H1 (cell line): ENCODE results near the gene RAB3D. TPM values are rescaled to one million over a fixed set of nuclear protein-coding genes. Genes with fewer than 3 reads are reported as not detected.

Experiments
- CTCF ChIA-PET: fragments of 300-600 bp; sonication (Branson Sonifier 250); formaldehyde crosslinking; loops from one replicate; lab custom pipeline; 2021; ENCODE audit not compliant: partially characterized antibody; lab: Charles Lee
- POLR2A ChIA-PET: fragments of 300-600 bp; sonication (Branson Sonifier 250); formaldehyde crosslinking; loops from one replicate; lab custom pipeline; 2021; ENCODE audit warnings: inconsistent platforms; ENCODE audit not compliant: partially characterized antibody; lab: Charles Lee
- DNase-seq, 2 experiments: peaks; one replicate each; pipeline versions ENCODE4 v3.0.0 to v3.0.0-alpha.2; 2010 to 2022; ENCODE audit warnings: low spot score in 2 of 2, low read depth in 1 of 2, mixed read lengths in 1 of 2
- FAIRE-seq: peaks from 2 replicates; lab custom pipeline; 2011; peaks lifted over from hg19 to GRCh38; lab: Jason Lieb, UNC
- H2AFZ ChIP-seq: 2 replicates; pipeline ENCODE4 v1.8.1; 2012; ENCODE audit warnings: low read length, inconsistent platforms
- H2AK5ac ChIP-seq: 2 replicates; pipeline ENCODE4 v1.6.1; 2013; ENCODE audit warnings: low read depth, low read length
- H2BK120ac ChIP-seq: replicated peaks from 2 replicates; pipeline ENCODE3; 2013; ENCODE audit warnings: low read depth, low read length, inconsistent platforms
- H2BK12ac ChIP-seq: 2 replicates; pipeline ENCODE4 v1.6.1; 2013; ENCODE audit warnings: low read depth, low read length
- H2BK15ac ChIP-seq: 2 replicates; pipeline ENCODE4 v1.6.1; 2013; ENCODE audit warnings: low read length
- H2BK20ac ChIP-seq: 2 replicates; pipeline ENCODE4 v1.6.1; 2013; ENCODE audit warnings: low read length
- H2BK5ac ChIP-seq: 2 replicates; pipeline ENCODE4 v1.6.1; 2013; ENCODE audit warnings: low read depth, low read length
- H3K14ac ChIP-seq: 2 replicates; pipeline ENCODE4 v1.6.1; 2013; ENCODE audit warnings: inconsistent platforms; ENCODE audit not compliant: insufficient read length
- H3K18ac ChIP-seq: 2 replicates; pipeline ENCODE4 v1.6.1; 2013; ENCODE audit warnings: low read length; ENCODE audit errors: extremely low read depth
- H3K23ac ChIP-seq: 2 replicates; pipeline ENCODE4 v1.6.1; 2013; ENCODE audit warnings: inconsistent platforms; ENCODE audit not compliant: insufficient read length
- H3K23me2 ChIP-seq: 2 replicates; pipeline ENCODE4 v1.6.1; 2013; ENCODE audit warnings: low read depth, low read length
- H3K27ac ChIP-seq: 2 replicates; pipeline ENCODE4 v1.6.1; 2011; ENCODE audit warnings: low read depth, low read length, inconsistent platforms
- H3K27me3 ChIP-seq, 4 experiments: replicated peaks in 1 of 4; 1 replicate in 1 of 4; 2 replicates in 3 of 4; pipeline versions ENCODE4 v1.6.1 to v1.8.1; 2011 to 2013; ENCODE audit warnings: low read length in 3 of 4, mild to moderate bottlenecking in 3 of 4, inconsistent platforms in 2 of 4, mixed read lengths in 2 of 4, moderate library complexity in 1 of 4; ENCODE audit not compliant: control insufficient read depth in 3 of 4, insufficient read depth in 3 of 4; ENCODE audit errors: extremely low read depth in 1 of 4
- H3K36me3 ChIP-seq, 4 experiments: 2 replicates each; pipeline versions ENCODE4 v1.6.1 to v1.8.1; 2011 to 2013; ENCODE audit warnings: mild to moderate bottlenecking in 4 of 4, low read length in 3 of 4, moderate library complexity in 2 of 4, control low read depth in 1 of 4, inconsistent platforms in 1 of 4; ENCODE audit not compliant: insufficient read depth in 4 of 4, control insufficient read depth in 2 of 4
- H3K4ac ChIP-seq: replicated peaks from 2 replicates; pipeline ENCODE3; 2013; ENCODE audit warnings: low read length, low read depth, mixed read lengths, inconsistent platforms; ENCODE audit not compliant: insufficient read length
- H3K4me1 ChIP-seq, 4 experiments: replicated peaks in 1 of 4; 1 replicate in 1 of 4; 2 replicates in 3 of 4; pipeline versions ENCODE4 v1.6.1 to v1.8.1; 2011 to 2013; ENCODE audit warnings: low read length in 3 of 4, inconsistent platforms in 2 of 4, mixed read lengths in 1 of 4; ENCODE audit not compliant: insufficient read depth in 4 of 4, control insufficient read depth in 3 of 4
- H3K4me2 ChIP-seq, 2 experiments: 2 replicates each; pipeline versions ENCODE4 v1.6.1 to v1.8.1; 2011 to 2013; ENCODE audit warnings: low read depth in 2 of 2, low read length in 2 of 2, control low read depth in 1 of 2, inconsistent platforms in 1 of 2, mild to moderate bottlenecking in 1 of 2; ENCODE audit not compliant: insufficient read depth in 1 of 2
- H3K4me3 ChIP-seq, 4 experiments: fragments of 200-600, 300-600 bp in 1 of 4; sonication (generic), shearing (Covaris generic), sonication (Bioruptor Twin) in 1 of 4; 2 replicates each; pipeline versions ENCODE4 v1.5.1 to v1.8.1; 2011 to 2016; ENCODE audit warnings: low read length in 4 of 4, low read depth in 3 of 4, control low read depth in 2 of 4, inconsistent platforms in 2 of 4, mild to moderate bottlenecking in 2 of 4, mixed read lengths in 1 of 4, moderate library complexity in 1 of 4; ENCODE audit not compliant: insufficient read depth in 2 of 4; ENCODE audit errors: extremely low read depth in 1 of 4
- H3K56ac ChIP-seq: replicated peaks from 2 replicates; pipeline ENCODE3; 2013; ENCODE audit warnings: low read depth, mild to moderate bottlenecking, mixed read lengths, low read length, inconsistent platforms; ENCODE audit not compliant: insufficient read length
- H3K79me1 ChIP-seq: 2 replicates; pipeline ENCODE4 v1.6.1; 2013; ENCODE audit warnings: low read depth, low read length, control low read depth
- H3K79me2 ChIP-seq, 2 experiments: 2 replicates each; pipeline versions ENCODE4 v1.6.1 to v1.8.1; 2012 to 2013; ENCODE audit warnings: low read length in 2 of 2, mild to moderate bottlenecking in 2 of 2, inconsistent platforms in 1 of 2; ENCODE audit not compliant: insufficient read depth in 2 of 2, control insufficient read depth in 1 of 2
- H3K9ac ChIP-seq, 4 experiments: replicated peaks in 1 of 4; 1 replicate in 1 of 4; 2 replicates in 3 of 4; pipeline versions ENCODE4 v1.6.1 to v1.8.1; 2011 to 2013; ENCODE audit warnings: low read depth in 3 of 4, low read length in 3 of 4, control low read depth in 2 of 4, mild to moderate bottlenecking in 2 of 4, moderate library complexity in 2 of 4, inconsistent platforms in 1 of 4; ENCODE audit errors: extremely low read depth in 1 of 4
- H3K9me3 ChIP-seq, 2 experiments: 2 replicates each; pipeline versions ENCODE4 v1.6.1 to v1.8.1; 2012 to 2013; ENCODE audit warnings: mild to moderate bottlenecking in 2 of 2, moderate library complexity in 2 of 2, control low read depth in 1 of 2, inconsistent platforms in 1 of 2, low read depth in 1 of 2, low read length in 1 of 2, mixed read lengths in 1 of 2; ENCODE audit not compliant: insufficient read depth in 2 of 2
- H4K20me1 ChIP-seq, 2 experiments: replicated peaks in 1 of 2; 2 replicates each; pipeline versions ENCODE3 to v1.8.1; 2011 to 2013; ENCODE audit warnings: inconsistent platforms in 2 of 2, low read length in 2 of 2, mild to moderate bottlenecking in 1 of 2; ENCODE audit not compliant: insufficient read depth in 2 of 2, control insufficient read depth in 1 of 2
- H4K5ac ChIP-seq: 2 replicates; pipeline ENCODE4 v1.6.1; 2013; ENCODE audit warnings: low read length, low read depth, mixed read lengths, inconsistent platforms; ENCODE audit not compliant: insufficient read length
- H4K8ac ChIP-seq: 2 replicates; pipeline ENCODE4 v1.8.0; 2013; ENCODE audit warnings: mild to moderate bottlenecking, moderate library complexity, low read length, inconsistent platforms; ENCODE audit not compliant: insufficient read depth; ENCODE audit errors: extremely low read depth
- H4K91ac ChIP-seq: replicated peaks from 2 replicates; pipeline ENCODE3; 2013; ENCODE audit warnings: low read length, mixed read lengths, inconsistent platforms; ENCODE audit not compliant: insufficient read length
- HDAC2 ChIP-seq, 2 experiments: fragments of 300-600 bp in 1 of 2; sonication (generic) in 1 of 2; IDR thresholded peaks; 2 replicates each; pipeline ENCODE4 v1.6.1; 2011 to 2012; ENCODE audit warnings: low read depth in 2 of 2, low read length in 2 of 2, mild to moderate bottlenecking in 2 of 2, moderate library complexity in 2 of 2, borderline replicate concordance in 1 of 2, inconsistent platforms in 1 of 2
- JUND ChIP-seq: IDR thresholded peaks from 2 replicates; pipeline ENCODE4 v1.6.1; 2011; ENCODE audit warnings: mild to moderate bottlenecking, improper control_type of control experiment, low read length
- RAD21 ChIP-seq, 2 experiments: IDR thresholded peaks in 1 of 2; conservative IDR thresholded peaks in 1 of 2; 2 replicates each; pipeline ENCODE4 v1.6.1; 2011; ENCODE audit warnings: low read depth in 2 of 2, low read length in 2 of 2, improper control_type of control experiment in 1 of 2, inconsistent platforms in 1 of 2, mild to moderate bottlenecking in 1 of 2, moderate library complexity in 1 of 2
- RXRA ChIP-seq: IDR thresholded peaks from 2 replicates; pipeline ENCODE4 v1.6.1; 2011; ENCODE audit warnings: low read depth, mild to moderate bottlenecking, low read length, moderate library complexity; ENCODE audit not compliant: insufficient read depth
- WGBS, 2 experiments: shearing (Covaris generic) in 1 of 2; methylation state at CpG; one replicate each; pipeline versions ENCODE4 v1.1.6 to v1.1.7; 2013 to 2015; ENCODE audit warnings: low lambda C conversion rate in 2 of 2, mixed read lengths in 2 of 2, inconsistent platforms in 1 of 2, low coverage in 1 of 2, missing lambda C conversion rate in 1 of 2; ENCODE audit not compliant: insufficient replicate concordance in 2 of 2, insufficient coverage in 1 of 2, insufficient read length in 1 of 2; ENCODE audit errors: extremely low coverage in 1 of 2, missing lambda C conversion rate in 1 of 2; 5-methylcytosine and 5-hydroxymethylcytosine counted together
- polyA plus RNA-seq, 7 experiments: library from polyadenylated mRNA; depleted of rRNA in 3 of 7; stranded (reverse) in 5 of 7; unstranded in 2 of 7; fragments of >200 nt in 5 of 7; fragments of 200-250 nt in 2 of 7; gene quantifications; 1 replicate in 5 of 7; 2 replicates in 1 of 7; 4 replicates in 1 of 7; pipeline versions ENCODE4 v1.2.1 to v1.2.3, GENCODE V29; 2011 to 2013; ENCODE audit warnings: missing spikeins in 2 of 7, mixed read lengths in 2 of 7
- total RNA-seq: library from RNA; stranded (reverse); fragmentation: NEBNext Ultra II Directional; extraction: Animal tissue kit (Norgen Biotek cat#: 25700); gene quantifications from 2 replicates; pipeline ENCODE4 v1.2.1, GENCODE V29; 2021
- TF ChIP-seq, protein P1 (sequence below): IDR thresholded peaks from 2 replicates; pipeline ENCODE4 v1.6.1; 2012; ENCODE audit warnings: inconsistent platforms
- TF ChIP-seq, protein P2 (sequence below), 3 experiments: IDR thresholded peaks; 1 replicate in 2 of 3; 2 replicates in 1 of 3; pipeline versions ENCODE4 v1.5.1 to v1.6.1; 2011; ENCODE audit warnings: low read length in 3 of 3, mild to moderate bottlenecking in 3 of 3, inconsistent platforms in 2 of 3, low read depth in 1 of 3, moderate library complexity in 1 of 3; ENCODE audit not compliant: insufficient read depth in 1 of 3; ENCODE audit errors: control extremely low read depth in 1 of 3

The RAB3D gene
- total and polyA plus RNA-seq, 2 of the 8 experiments (the other 6 are each of a cell fraction or from before 2014, with no cell fraction given), result 17.8 to 23.8 TPM

- ChIA-PET CTCF (interaction anchor here (0.7 to 2.7 kb wide), 14 partner anchors 10 to 131 kb away, joined by 3 to 13 read pairs (median 4); partner anchors contain the start of genes ODAD3, PRKCSH, RAB3D and TSPAN16), POLR2A (interaction anchor here (1.3 to 2.7 kb wide), 2 partner anchors 48 to 60 kb away, joined by 3 to 5 read pairs; no protein-coding TSS in a partner anchor)
- Histone ChIP-seq H3K23me2 (no peaks in the 10 kb centered on the region), H3K23ac (no peak overlapping the region), H2BK15ac (no peak overlapping the region), H2BK12ac (no peak overlapping the region), H3K79me1 (no peaks in the 10 kb centered on the region), H4K20me1 (no peaks in the 10 kb centered on the region), H2BK120ac (no peak overlapping the region), H3K4me3 (no peak overlapping the region), H2BK20ac (no peak overlapping the region), H3K14ac (no peak overlapping the region), H4K8ac (no peak overlapping the region), H4K5ac (no peak overlapping the region), H3K4me2 (no peak overlapping the region), H3K79me2 (no peaks in the 10 kb centered on the region), H2BK5ac (no peak overlapping the region), H2AK5ac (no peak overlapping the region), H3K9ac (no peak overlapping the region), H3K36me3 (no peaks in the 10 kb centered on the region), H3K56ac (no peak overlapping the region), H3K27me3 (no peaks in the 10 kb centered on the region), H3K4ac (no peak overlapping the region), H4K91ac (no peak overlapping the region), H3K27ac (no peak overlapping the region), H2AFZ (no peak overlapping the region), H3K18ac (no peak overlapping the region), H3K4me1 (peaks cover 0 to 5% (median 0%) of the 10 kb centered on the region in 4 experiments; a peak in 3 of 7 replicates), H3K9me3 (no peaks in the 10 kb centered on the region)
- WGBS, 2 experiments, result 89% methylated on average over 14 of the region's 14 CpGs; no CpG with 5 or more reads in 1 of the 2 experiments
- no peak for FAIRE-seq
- DNase-seq, result no peak
- TF ChIP-seq RXRA, result no peak
- TF ChIP-seq, protein P1, sequence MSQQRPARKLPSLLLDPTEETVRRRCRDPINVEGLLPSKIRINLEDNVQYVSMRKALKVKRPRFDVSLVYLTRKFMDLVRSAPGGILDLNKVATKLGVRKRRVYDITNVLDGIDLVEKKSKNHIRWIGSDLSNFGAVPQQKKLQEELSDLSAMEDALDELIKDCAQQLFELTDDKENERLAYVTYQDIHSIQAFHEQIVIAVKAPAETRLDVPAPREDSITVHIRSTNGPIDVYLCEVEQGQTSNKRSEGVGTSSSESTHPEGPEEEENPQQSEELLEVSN, result no peak
- 0 out of 2 replicates have a peak, but pooled peaks have one; percentile 22 for TF ChIP-seq JUND
- TF ChIP-seq, protein P2, sequence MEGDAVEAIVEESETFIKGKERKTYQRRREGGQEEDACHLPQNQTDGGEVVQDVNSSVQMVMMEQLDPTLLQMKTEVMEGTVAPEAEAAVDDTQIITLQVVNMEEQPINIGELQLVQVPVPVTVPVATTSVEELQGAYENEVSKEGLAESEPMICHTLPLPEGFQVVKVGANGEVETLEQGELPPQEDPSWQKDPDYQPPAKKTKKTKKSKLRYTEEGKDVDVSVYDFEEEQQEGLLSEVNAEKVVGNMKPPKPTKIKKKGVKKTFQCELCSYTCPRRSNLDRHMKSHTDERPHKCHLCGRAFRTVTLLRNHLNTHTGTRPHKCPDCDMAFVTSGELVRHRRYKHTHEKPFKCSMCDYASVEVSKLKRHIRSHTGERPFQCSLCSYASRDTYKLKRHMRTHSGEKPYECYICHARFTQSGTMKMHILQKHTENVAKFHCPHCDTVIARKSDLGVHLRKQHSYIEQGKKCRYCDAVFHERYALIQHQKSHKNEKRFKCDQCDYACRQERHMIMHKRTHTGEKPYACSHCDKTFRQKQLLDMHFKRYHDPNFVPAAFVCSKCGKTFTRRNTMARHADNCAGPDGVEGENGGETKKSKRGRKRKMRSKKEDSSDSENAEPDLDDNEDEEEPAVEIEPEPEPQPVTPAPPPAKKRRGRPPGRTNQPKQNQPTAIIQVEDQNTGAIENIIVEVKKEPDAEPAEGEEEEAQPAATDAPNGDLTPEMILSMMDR (IDR thresholded peaks at IDR 0.05; ENCODE audit: control extremely low read depth in 1 of 3, insufficient read depth in 1 of 3, low read depth in 1 of 3, low read length in 3 of 3), result peak; percentile 40 to 62 (median 42)
- TF ChIP-seq RAD21 (IDR thresholded peaks at IDR 0.05 in 1 of 2, conservative IDR thresholded peaks at IDR 0.05 in 1 of 2; ENCODE audit: low read depth in 2 of 2, low read length in 2 of 2), result peak in 1 of 2 experiments; percentile 37; a peak in 1 of 4 replicates
- peak in 1 of 2 experiments; percentile 81; a peak in 1 of 4 replicates for TF ChIP-seq HDAC2 (IDR thresholded peaks at IDR 0.05; ENCODE audit: borderline replicate concordance in 1 of 2, low read depth in 2 of 2, low read length in 2 of 2)
These were observed 18.0 kb downstream of the RAB3D start for GRCh38 chr19:11321191-11322126.
